ENCODE results near the gene ROR2. TPM values are rescaled to one million over a fixed set of nuclear protein-coding genes. Genes with fewer than 3 reads are reported as not detected.

Gene ROR2
- total RNA-seq, 1 experiment from 2014 or later: 2.7 TPM

DNA sequence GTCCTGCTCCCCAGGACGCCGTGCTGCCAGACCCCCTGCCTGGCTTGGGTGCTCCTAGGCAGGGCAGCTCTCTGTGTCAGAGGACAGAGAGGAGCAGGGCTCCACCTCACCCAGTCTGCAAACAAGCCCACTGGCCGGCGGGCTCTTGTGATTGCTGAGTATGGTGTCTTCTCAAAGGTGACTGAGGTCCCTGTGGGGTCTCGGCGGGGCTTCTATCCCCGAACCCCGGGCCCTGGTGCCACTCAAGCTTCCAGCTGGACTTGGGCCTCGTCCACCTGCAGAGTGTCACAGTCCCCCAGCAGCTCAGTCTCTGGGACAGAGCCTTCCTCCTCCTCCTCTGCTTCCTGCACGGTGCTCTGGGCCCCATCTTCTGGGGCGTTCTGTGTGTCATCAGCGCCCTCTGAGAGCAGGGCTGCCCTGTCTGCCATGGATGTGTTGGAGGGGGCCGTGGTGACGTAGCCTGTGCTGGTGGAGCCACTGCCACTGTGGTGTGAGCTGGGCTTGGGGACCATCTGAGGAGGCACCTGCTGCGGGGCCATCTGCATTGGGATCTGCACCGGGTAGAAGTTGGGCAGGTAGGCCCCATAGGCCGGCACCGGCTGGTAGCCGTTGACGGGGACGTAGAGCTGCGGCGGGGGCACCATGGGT, 226.5 kb downstream of the ROR2 start:
- H3K27me3 ChIP-seq (ENCODE audit: insufficient read depth, low read length): no peaks in the 10 kb centered on the region
- no peak overlapping the region for H2BK5ac ChIP-seq (ENCODE audit: insufficient read length, low read length)
- no peak overlapping the region for H3K14ac ChIP-seq (ENCODE audit: insufficient read depth, low read length)
- no peaks in the 10 kb centered on the region for H3K9me3 Mint-ChIP-seq
- H2BK12ac ChIP-seq (ENCODE audit: insufficient read length, low read depth, low read length): no peak overlapping the region
- H3K79me1 ChIP-seq (ENCODE audit: insufficient read depth, low read depth, low read length, poor library complexity, severe bottlenecking): no peaks in the 10 kb centered on the region
- H4K20me1 ChIP-seq (ENCODE audit: control insufficient read depth, insufficient read depth, insufficient read length): no peaks in the 10 kb centered on the region
- no peak overlapping the region for H3K4ac ChIP-seq (ENCODE audit: low read depth, low read length)
- H3K27ac ChIP-seq (ENCODE audit: insufficient read length, low read depth, low read length): no peak overlapping the region
- WGBS (ENCODE audit: extremely low coverage, insufficient read length, low lambda C conversion rate): no CpG with 5 or more reads among the region's 23 CpGs
- no peaks in the 10 kb centered on the region for H3K79me2 ChIP-seq (ENCODE audit: insufficient read depth, low read length)
- H3K27ac Mint-ChIP-seq: no peak overlapping the region
- H3K4me1 Mint-ChIP-seq: peaks cover 3 to 18% of the 10 kb centered on the region in 2 experiments; a peak in 2 of 4 replicates
- H4K5ac ChIP-seq (ENCODE audit: insufficient read length, low read depth, low read length): no peak overlapping the region
- H3K36me3 Mint-ChIP-seq (ENCODE audit: insufficient read depth in 1 of 3, low read depth in 3 of 3): 0 out of 7 replicates have a peak, but pooled peaks cover 0 to 4% (median 0%) of the 10 kb centered on the region in 3 experiments
- H3K18ac ChIP-seq (ENCODE audit: insufficient read length, low read depth, low read length): no peak overlapping the region
- no peaks in the 10 kb centered on the region for H3K9me3 ChIP-seq (ENCODE audit: control insufficient read depth, low read depth, low read length)
- H3T11ph ChIP-seq (ENCODE audit: low read length): no peak overlapping the region
- no peak overlapping the region for H3K4me2 ChIP-seq (ENCODE audit: insufficient read depth, insufficient read length, low read length)
- no peak overlapping the region for H2AFZ ChIP-seq (ENCODE audit: low read length)
- no peaks in the 10 kb centered on the region for H3K4me1 ChIP-seq (ENCODE audit: insufficient read depth, low read length)
- peaks cover 1% of the 10 kb centered on the region for H3K27me3 Mint-ChIP-seq (ENCODE audit: low read depth)
- H2BK120ac ChIP-seq (ENCODE audit: low read depth, low read length, poor library complexity, severe bottlenecking): no peak overlapping the region
- H3K23me2 ChIP-seq (ENCODE audit: insufficient read length, low read depth, low read length, poor library complexity, severe bottlenecking): no peaks in the 10 kb centered on the region
- H3K56ac ChIP-seq (ENCODE audit: insufficient read length, low read depth, low read length): no peak overlapping the region
- no peak overlapping the region for H2BK20ac ChIP-seq (ENCODE audit: low read depth, low read length, poor library complexity, severe bottlenecking)
- no peak for DNase-seq
- H4K8ac ChIP-seq (replicated peaks; ENCODE audit: insufficient read length, low read depth, low read length): no peak overlapping the region
- no peak overlapping the region for H4K91ac ChIP-seq (ENCODE audit: insufficient read length, low read depth, low read length)
- H2BK15ac ChIP-seq (ENCODE audit: low read depth, low read length): no peak overlapping the region
- no peak overlapping the region for H2AK5ac ChIP-seq (ENCODE audit: insufficient read length, low read length)
- TF ChIP-seq, protein P1, sequence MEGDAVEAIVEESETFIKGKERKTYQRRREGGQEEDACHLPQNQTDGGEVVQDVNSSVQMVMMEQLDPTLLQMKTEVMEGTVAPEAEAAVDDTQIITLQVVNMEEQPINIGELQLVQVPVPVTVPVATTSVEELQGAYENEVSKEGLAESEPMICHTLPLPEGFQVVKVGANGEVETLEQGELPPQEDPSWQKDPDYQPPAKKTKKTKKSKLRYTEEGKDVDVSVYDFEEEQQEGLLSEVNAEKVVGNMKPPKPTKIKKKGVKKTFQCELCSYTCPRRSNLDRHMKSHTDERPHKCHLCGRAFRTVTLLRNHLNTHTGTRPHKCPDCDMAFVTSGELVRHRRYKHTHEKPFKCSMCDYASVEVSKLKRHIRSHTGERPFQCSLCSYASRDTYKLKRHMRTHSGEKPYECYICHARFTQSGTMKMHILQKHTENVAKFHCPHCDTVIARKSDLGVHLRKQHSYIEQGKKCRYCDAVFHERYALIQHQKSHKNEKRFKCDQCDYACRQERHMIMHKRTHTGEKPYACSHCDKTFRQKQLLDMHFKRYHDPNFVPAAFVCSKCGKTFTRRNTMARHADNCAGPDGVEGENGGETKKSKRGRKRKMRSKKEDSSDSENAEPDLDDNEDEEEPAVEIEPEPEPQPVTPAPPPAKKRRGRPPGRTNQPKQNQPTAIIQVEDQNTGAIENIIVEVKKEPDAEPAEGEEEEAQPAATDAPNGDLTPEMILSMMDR (conservative IDR thresholded peaks at IDR 0.05): no peak
- H3K9ac ChIP-seq (ENCODE audit: extremely low read depth, insufficient read length, low read length): no peak overlapping the region
- no peak overlapping the region for H3K4me3 Mint-ChIP-seq
- no peak overlapping the region for H3K23ac ChIP-seq (ENCODE audit: insufficient read length, low read depth, low read length)
